ENCODE data around the gene NAB2. TPM values are rescaled to one million over a fixed set of nuclear protein-coding genes. Genes with fewer than 3 reads are reported as not detected.

Gene NAB2
- total and polyA plus RNA-seq, 10 of the 15 experiments (the other 5 are each of a cell fraction or from before 2014, with no cell fraction given): 0.35 to 35.2 (median 15.3) TPM

GRCh38 chr12:57066245-57066644 lies 22.7 kb upstream of the NAB2 start:
- in situ Hi-C loops (cut with MboI): loop anchor here (5.0 kb wide), 1 partner anchor 46 kb away; the partner anchor contains the start of gene STAT6
- SMC1A ChIA-PET (ENCODE audit: uncharacterized antibody, unreplicated experiment): interaction anchor here (1.0 to 5.6 kb wide), 5 partner anchors 13 to 44 kb away, joined by 3 to 68 read pairs (median 11); partner anchors contain the start of genes NEMP1 and STAT6
- H3K36me3 ChIP-seq (ENCODE audit: control insufficient read depth in 2 of 2, insufficient read depth in 2 of 2, low read length in 1 of 2): peaks cover 0 to 18% of the 10 kb centered on the region in 2 experiments; a peak in 1 of 4 replicates

GRCh38 chr12:57069523-57069922 lies 19.4 kb upstream of the NAB2 start:
- POLR2A ChIA-PET: interaction anchor here (0.8 to 8.0 kb wide), 6 partner anchors 9 to 58 kb away, joined by 3 to 94 read pairs (median 8); partner anchors contain the start of genes LRP1, NEMP1 and STAT6
- Histone ChIP-seq H2AFZ (ENCODE audit: control insufficient read depth, low read depth, low read length) (peak overlapping the region; percentile 33), H3K4me2 (ENCODE audit: control insufficient read depth, insufficient read depth) (peak overlapping the region; percentile 21; the same call in 1 of the 2 replicates), H3K4me1 (ENCODE audit: control insufficient read depth, insufficient read depth, low read length) (peaks cover 7% of the 10 kb centered on the region; the same call in 1 of the 2 replicates), H3K9ac (ENCODE audit: control insufficient read depth, insufficient read depth, low read length) (0 out of 2 replicates have a peak overlapping the region, but pooled peaks have one; percentile 25), H3K36me3 (ENCODE audit: control insufficient read depth in 2 of 2, insufficient read depth in 2 of 2, low read length in 1 of 2) (peaks cover 0 to 18% of the 10 kb centered on the region in 2 experiments; a peak in 1 of 4 replicates), H3K9me3 (replicated peaks; ENCODE audit: control insufficient read depth, insufficient read depth, low read length) (no peaks in the 10 kb centered on the region; the same call in 2 of the 3 replicates), H3K79me2 (ENCODE audit: control insufficient read depth, insufficient read depth, low read length) (peaks cover 3% of the 10 kb centered on the region), H3K27me3 (replicated peaks in 1 of 2; ENCODE audit: control insufficient read depth in 2 of 2, insufficient read depth in 2 of 2, low read length in 1 of 2) (no peaks in the 10 kb centered on the region), H4K20me1 (ENCODE audit: control insufficient read depth, insufficient read depth) (no peaks in the 10 kb centered on the region), H3K4me3 (no peak overlapping the region; the same call in 1 of the 2 replicates), H3K27ac (ENCODE audit: control insufficient read depth, insufficient read depth) (peak overlapping the region; percentile 22; the same call in 1 of the 2 replicates)
- in situ Hi-C loops (cut with MboI) (loop anchor here (5.0 kb wide), 1 partner anchor 43 kb away; the partner anchor contains the start of gene STAT6), intact Hi-C loops (cut with micrococcal nuclease; ENCODE audit: unreplicated experiment) (loop anchor here (1.0 to 2.0 kb wide), 3 partner anchors 24 to 113 kb away; no protein-coding TSS in a partner anchor)
- SMC1A ChIA-PET (ENCODE audit: uncharacterized antibody, unreplicated experiment): interaction anchor here (0.9 to 8.3 kb wide), 21 partner anchors 10 to 307 kb away, joined by 3 to 246 read pairs (median 6); partner anchors contain the start of genes NAB2, NEMP1 and STAT6
- no TSS peak for BruUV-seq (replicated peaks)
- ATAC-seq (peak; percentile 99), DNase-seq (ENCODE audit: low read depth, low spot score) (no peak), FAIRE-seq (peak; percentile 92)
- CTCF ChIA-PET: interaction anchor here (0.6 to 17.6 kb wide), 32 partner anchors 9 to 316 kb away, joined by 3 to 458 read pairs (median 6); partner anchors contain the start of genes NAB2, NEMP1, SHMT2 and STAT6
- WGBS (ENCODE audit: insufficient coverage, insufficient replicate concordance, low lambda C conversion rate, missing lambda C conversion rate): 30% methylated on average over 3 of the region's 3 CpGs
- RAD21 ChIA-PET (ENCODE audit: unreplicated experiment): interaction anchor here (0.6 to 8.0 kb wide), 26 partner anchors 9 to 173 kb away, joined by 3 to 285 read pairs (median 4); partner anchors contain the start of genes LRP1, NAB2, NEMP1 and STAT6
- TF ChIP-seq RAD21 (IDR thresholded peaks at IDR 0.05; ENCODE audit: insufficient read depth, low read depth, low read length) (peak; percentile 96), BHLHE40 (IDR thresholded peaks at IDR 0.05; ENCODE audit: borderline replicate concordance in 1 of 2, low read depth in 2 of 2, low read length in 1 of 2) (peak in 1 of 2 experiments; percentile 45; a peak in 2 of 4 replicates), ASH2L (IDR thresholded peaks at IDR 0.05; ENCODE audit: borderline replicate concordance, low read depth) (no peak), WRNIP1 (IDR thresholded peaks at IDR 0.05; ENCODE audit: borderline replicate concordance, low read depth, low read length) (peak; percentile 93; the same call in 1 of the 2 replicates), SMC3 (IDR thresholded peaks at IDR 0.05; ENCODE audit: borderline replicate concordance, low read length) (peak; percentile 99), RFX5 (IDR thresholded peaks at IDR 0.05; ENCODE audit: low read depth, low read length) (no peak), IRF4 (IDR thresholded peaks at IDR 0.05; ENCODE audit: low read depth, low read length) (0 out of 2 replicates have a peak, but pooled peaks have one; percentile 39), POU2F2 (IDR thresholded peaks at IDR 0.05; ENCODE audit: borderline replicate concordance, low read depth, low read length) (peak; percentile 59; the same call in 1 of the 3 replicates), YY1 (IDR thresholded peaks at IDR 0.05; ENCODE audit: low read depth, low read length) (peak; percentile 71; the same call in 1 of the 2 replicates), HCFC1 (IDR thresholded peaks at IDR 0.05; ENCODE audit: low read length) (no peak), SMARCA5 (IDR thresholded peaks at IDR 0.05) (no peak), MYB (IDR thresholded peaks at IDR 0.05; ENCODE audit: borderline replicate concordance, low read depth, low read length) (no peak), CBFB (IDR thresholded peaks at IDR 0.05; ENCODE audit: low read depth) (peak; percentile 22; the same call in 1 of the 2 replicates), TARDBP (IDR thresholded peaks at IDR 0.05; ENCODE audit: borderline replicate concordance) (0 out of 2 replicates have a peak, but pooled peaks have one; percentile 52), SIN3A (IDR thresholded peaks at IDR 0.05; ENCODE audit: low read depth, low read length) (no peak), SPI1 (IDR thresholded peaks at IDR 0.05; ENCODE audit: borderline replicate concordance, insufficient read depth, low read depth, low read length) (no peak)

More at GRCh38 chr12:57066245-57066644, 22.7 kb upstream of the NAB2 start:
- H3K27ac ChIP-seq (ENCODE audit: control insufficient read depth, insufficient read depth): no peak overlapping the region
- RAD21 ChIA-PET (ENCODE audit: unreplicated experiment): interaction anchor here (1.3 to 5.2 kb wide), 7 partner anchors 23 to 116 kb away, joined by 3 to 77 read pairs (median 8); partner anchors contain the start of genes NAB2 and STAT6
- WGBS (ENCODE audit: insufficient coverage, insufficient replicate concordance, low lambda C conversion rate, missing lambda C conversion rate): 53% methylated on average over 2 of the region's 2 CpGs
- POLR2A ChIA-PET: interaction anchor here (1.3 to 3.7 kb wide), 5 partner anchors 12 to 45 kb away, joined by 3 to 29 read pairs (median 4); partner anchors contain the start of genes NEMP1 and STAT6
- H3K27me3 ChIP-seq (replicated peaks in 1 of 2; ENCODE audit: control insufficient read depth in 2 of 2, insufficient read depth in 2 of 2, low read length in 1 of 2): no peaks in the 10 kb centered on the region
- H3K79me2 ChIP-seq (ENCODE audit: control insufficient read depth, insufficient read depth, low read length): peaks cover 3% of the 10 kb centered on the region; the same call in 1 of the 2 replicates
- no TSS peak for BruUV-seq (replicated peaks)
- TF ChIP-seq ZNF24 (IDR thresholded peaks at IDR 0.05) (no peak), POLR2A (IDR thresholded peaks at IDR 0.05; ENCODE audit: low read depth, low read length) (no peak)
- CTCF ChIA-PET: interaction anchor here (1.0 to 17.6 kb wide), 8 partner anchors 24 to 309 kb away, joined by 3 to 458 read pairs (median 7); partner anchors contain the start of genes STAT6 and ZBTB39
- no peak overlapping the region for H3K9ac ChIP-seq (ENCODE audit: control insufficient read depth, insufficient read depth, low read length)
- H3K4me3 ChIP-seq: no peak overlapping the region
- no peaks in the 10 kb centered on the region; the same call in 2 of the 3 replicates for H3K9me3 ChIP-seq (replicated peaks; ENCODE audit: control insufficient read depth, insufficient read depth, low read length)
- no peaks in the 10 kb centered on the region for H4K20me1 ChIP-seq (ENCODE audit: control insufficient read depth, insufficient read depth)
- no peak overlapping the region for H3K4me2 ChIP-seq (ENCODE audit: control insufficient read depth, insufficient read depth)
- FAIRE-seq (no peak), ATAC-seq (no peak), DNase-seq (ENCODE audit: low read depth, low spot score) (no peak)
- intact Hi-C loops (cut with micrococcal nuclease; ENCODE audit: unreplicated experiment): no loop called here
- no peak overlapping the region for H2AFZ ChIP-seq (ENCODE audit: control insufficient read depth, low read depth, low read length)
- peaks cover 14% of the 10 kb centered on the region for H3K4me1 ChIP-seq (ENCODE audit: control insufficient read depth, insufficient read depth, low read length)
